Measurements from ENCODE around the gene KDM3B.

- TF ChIP-seq CTCF (IDR thresholded peaks at IDR 0.05) (no peak), POLR2A (IDR thresholded peaks at IDR 0.05) (no peak)
Observed at GRCh38 chr5:138461343-138462125, 109.0 kb downstream of the KDM3B start.

All from adrenal gland (tissue), 5 donors.